Stimulated activated CD8-positive, alpha-beta memory T cell treated with anti-CD3 and anti-CD28 coated beads, Interleukin-7, amount 100 ng/mL, for 48 hours (primary cell): ENCODE results near the gene IFFO2.

ENCODE experiments used
- DNase-seq, 2 donors: peaks; one replicate each; pipeline ENCODE4 v3.0.0-alpha.2; 2020; ENCODE audit warnings: low read depth in 1 of 2; ENCODE audit errors: extremely low read depth in 1 of 2

Gene IFFO2

DNA sequence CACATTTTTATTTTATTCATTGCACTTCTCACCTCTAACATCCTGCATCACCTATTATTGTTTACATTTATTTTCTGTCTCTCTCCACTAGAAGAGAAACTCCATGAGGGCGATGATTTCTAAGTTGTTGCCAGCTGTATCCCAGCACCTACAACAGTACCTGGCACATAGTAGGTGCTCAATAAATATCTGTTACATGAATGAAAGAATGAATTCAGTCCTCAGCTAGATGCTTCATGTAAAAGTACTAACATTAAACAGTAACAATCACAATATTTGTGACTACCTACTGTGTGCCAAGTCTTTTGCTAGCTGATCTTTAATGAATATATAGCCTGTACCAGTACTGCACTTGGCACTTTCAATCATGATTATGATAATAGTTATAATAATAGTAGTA lies 100.0 kb downstream of the IFFO2 start:
- no peak for DNase-seq

DNA sequence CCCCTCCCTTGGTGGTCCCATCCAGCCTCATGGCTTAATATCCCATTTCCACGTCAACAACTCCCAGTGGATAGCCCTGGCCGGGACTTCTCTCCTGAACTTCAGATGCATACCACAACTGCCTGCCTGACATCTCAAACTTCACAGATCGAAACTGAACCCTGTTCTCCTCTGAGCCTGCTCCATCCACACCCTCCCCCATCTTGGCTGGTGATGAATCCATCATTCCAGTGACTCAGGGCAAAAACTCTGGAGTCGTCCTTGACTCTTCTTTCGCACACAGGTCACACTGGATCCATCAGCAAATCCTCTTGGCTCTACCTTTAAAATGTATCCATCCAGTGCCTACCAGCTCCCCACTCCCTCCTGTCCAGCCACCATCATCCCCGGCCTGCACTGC lies 100.9 kb downstream of the IFFO2 start:
- no peak for DNase-seq

DNA sequence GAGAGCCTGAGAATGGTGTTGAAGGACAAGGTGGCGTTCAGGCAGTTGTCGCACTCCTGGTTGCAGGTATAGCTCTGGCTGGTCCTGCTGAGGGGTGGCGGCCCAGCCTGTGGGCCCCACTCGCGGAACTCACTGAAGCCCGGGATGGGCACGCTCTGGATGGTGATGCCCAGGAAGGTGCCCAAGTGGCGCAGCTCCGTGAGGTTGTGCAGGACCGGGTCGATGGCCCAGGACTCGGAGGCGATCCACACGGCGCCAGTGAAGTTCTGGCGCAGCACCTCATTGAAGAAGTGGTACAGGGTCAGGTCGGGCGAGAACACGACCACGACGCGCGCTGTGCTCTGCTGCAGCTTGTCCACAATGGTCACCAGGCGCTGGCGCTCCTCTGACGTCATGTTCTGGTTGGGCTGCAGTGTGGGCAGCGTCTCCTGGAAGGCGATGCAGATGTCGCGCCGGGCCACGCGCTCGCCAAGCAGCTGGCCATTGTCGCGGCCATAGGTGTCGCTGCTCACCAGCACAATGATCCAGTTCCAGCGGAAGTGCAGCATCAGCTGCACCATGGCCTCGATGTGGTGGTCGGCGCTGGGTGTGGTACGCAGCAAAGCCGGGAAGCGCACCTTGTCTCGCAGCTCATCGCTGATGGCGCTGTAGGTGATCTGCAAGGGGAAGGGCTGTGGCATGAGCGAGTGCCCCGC lies 102.0 kb downstream of the IFFO2 start:
- DNase-seq, result no peak
